Mucosa of rectum (tissue), 2 donors: ENCODE results near the gene FDX1.

ENCODE experiments used
- H3K27ac ChIP-seq, 2 donors: one replicate each; pipeline ENCODE4 v1.7.0; 2013; ENCODE audit warnings: inconsistent platforms in 2 of 2, low read depth in 2 of 2, low read length in 2 of 2
- H3K27me3 ChIP-seq, 2 donors: one replicate each; pipeline ENCODE4 v1.7.0; 2013; ENCODE audit warnings: low read length in 2 of 2; ENCODE audit not compliant: control insufficient read depth in 2 of 2, insufficient read depth in 2 of 2
- H3K36me3 ChIP-seq, 2 donors: one replicate each; pipeline ENCODE4 v1.7.0; 2013; ENCODE audit warnings: low read length in 2 of 2; ENCODE audit not compliant: control insufficient read depth in 2 of 2, insufficient read depth in 2 of 2
- H3K4me1 ChIP-seq, 2 donors: one replicate each; pipeline ENCODE4 v1.7.0; 2013; ENCODE audit warnings: low read length in 2 of 2, mild to moderate bottlenecking in 1 of 2; ENCODE audit not compliant: control insufficient read depth in 2 of 2, insufficient read depth in 2 of 2
- H3K4me3 ChIP-seq, 2 donors: one replicate each; pipeline ENCODE4 v1.7.0; 2013; ENCODE audit warnings: low read length in 2 of 2
- H3K9ac ChIP-seq, 2 donors: one replicate each; pipeline ENCODE4 v1.7.0; 2013; ENCODE audit warnings: low read length in 2 of 2, low read depth in 1 of 2, mild to moderate bottlenecking in 1 of 2
- H3K9me3 ChIP-seq, 2 donors: one replicate each; pipeline ENCODE4 v1.7.0; 2013; ENCODE audit warnings: low read length in 2 of 2; ENCODE audit not compliant: control insufficient read depth in 2 of 2
- donor health status: healthy.
- donor health status: Normal muscosa, but diverticular disease.

Gene FDX1

DNA sequence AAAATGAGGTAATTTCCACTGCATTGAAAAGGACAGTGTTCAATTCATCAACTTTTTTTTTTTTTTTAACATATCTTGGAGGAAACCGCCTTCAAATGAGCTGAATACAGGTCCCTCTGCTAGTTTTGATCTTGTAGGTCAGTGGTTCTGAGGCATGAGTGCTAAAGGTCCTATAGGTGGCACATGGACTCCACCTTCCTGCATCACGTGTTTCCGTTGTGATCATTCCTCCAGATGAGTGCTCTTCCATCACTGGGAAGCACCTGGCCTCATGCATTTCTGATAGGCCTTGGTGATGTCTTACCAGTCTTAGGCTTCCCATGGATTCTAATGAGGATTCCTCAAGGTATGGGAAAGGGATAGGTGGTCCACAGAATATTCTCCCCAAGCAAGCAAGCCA, 37.8 kb downstream of the FDX1 start:
- H3K9ac ChIP-seq: no peak overlapping the region
- no peaks in the 10 kb centered on the region for H3K27me3 ChIP-seq

DNA sequence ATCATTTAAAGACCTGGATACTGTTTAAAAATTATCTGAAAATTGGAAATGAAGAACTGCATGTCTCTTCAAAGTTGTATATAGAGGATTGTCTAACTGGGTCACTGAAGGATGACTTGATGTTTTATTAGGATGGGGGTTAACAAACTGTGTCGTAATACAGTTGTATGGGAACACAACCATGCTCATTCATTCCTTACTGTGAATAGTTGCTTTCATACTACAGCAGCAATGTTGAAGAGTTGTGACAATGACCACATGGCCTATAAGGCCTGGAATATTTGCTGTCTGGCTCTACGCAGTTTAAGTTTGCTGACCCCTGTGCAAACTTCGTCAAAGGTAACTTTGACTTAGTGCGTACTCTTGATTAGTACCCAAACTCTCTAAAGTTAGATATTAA, 38.4 kb downstream of the FDX1 start:
- Histone ChIP-seq H3K4me1 (no peaks in the 10 kb centered on the region), H3K27me3 (no peaks in the 10 kb centered on the region)

More for the DNA sequence above, 37.8 kb downstream of the FDX1 start:
- H3K36me3 ChIP-seq: peaks cover 2% of the 10 kb centered on the region in 2 donors
- H3K4me1 ChIP-seq: no peaks in the 10 kb centered on the region
- no peak overlapping the region for H3K4me3 ChIP-seq
- no peak overlapping the region for H3K27ac ChIP-seq
- H3K9me3 ChIP-seq: no peaks in the 10 kb centered on the region

DNA sequence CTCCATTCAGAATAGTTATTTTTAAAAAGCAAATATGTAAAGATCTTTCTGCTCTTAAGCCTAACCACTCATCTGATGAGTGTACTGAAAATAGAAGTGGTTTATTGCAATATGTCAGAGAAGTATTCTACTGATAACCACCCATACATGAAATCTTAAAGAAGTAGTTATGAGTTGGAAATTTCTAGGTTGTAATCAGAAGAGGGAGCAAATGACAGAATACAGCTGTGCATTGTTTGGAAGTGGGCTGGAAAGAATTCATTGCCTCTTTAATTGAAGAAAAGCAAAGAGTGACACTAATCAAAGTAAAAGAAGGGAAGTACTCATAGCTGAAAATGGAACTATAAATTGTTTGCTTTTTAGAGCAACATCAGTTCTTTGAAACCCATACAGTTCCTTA, 39.4 kb downstream of the FDX1 start:
- Histone ChIP-seq H3K4me3 (no peak overlapping the region), H3K9ac (no peak overlapping the region), H3K36me3 (peaks cover 0 to 2% of the 10 kb centered on the region in 2 donors), H3K4me1 (no peaks in the 10 kb centered on the region), H3K9me3 (no peaks in the 10 kb centered on the region), H3K27me3 (no peaks in the 10 kb centered on the region), H3K27ac (no peak overlapping the region)

More for the DNA sequence above, 38.4 kb downstream of the FDX1 start:
- H3K9me3 ChIP-seq: no peaks in the 10 kb centered on the region
- no peak overlapping the region for H3K4me3 ChIP-seq
- no peak overlapping the region for H3K27ac ChIP-seq
- no peak overlapping the region for H3K9ac ChIP-seq
- peaks cover 2% of the 10 kb centered on the region in 2 donors for H3K36me3 ChIP-seq

DNA sequence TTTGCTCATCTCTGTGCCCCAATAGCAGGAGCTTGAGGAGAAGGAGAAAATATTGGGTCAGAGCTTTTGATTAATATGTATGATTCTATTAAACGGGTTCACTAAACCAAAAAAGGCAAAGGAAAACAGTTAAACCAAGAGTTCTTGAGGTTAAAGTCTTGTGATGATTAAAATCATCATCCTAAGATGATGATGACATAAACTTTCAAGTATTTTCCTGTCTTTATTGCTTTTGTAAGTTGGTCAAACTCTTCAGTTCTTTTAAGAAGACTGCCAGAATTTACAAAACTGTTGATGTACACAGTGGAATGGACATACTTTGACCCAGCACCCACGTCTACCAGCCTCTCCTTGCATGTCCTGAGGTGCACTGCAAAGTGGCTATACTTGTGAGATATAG, 41.0 kb downstream of the FDX1 start:
- no peaks in the 10 kb centered on the region for H3K36me3 ChIP-seq
- no peaks in the 10 kb centered on the region for H3K4me1 ChIP-seq
- no peak overlapping the region for H3K4me3 ChIP-seq
- no peaks in the 10 kb centered on the region for H3K9me3 ChIP-seq
- no peaks in the 10 kb centered on the region for H3K27me3 ChIP-seq
- H3K27ac ChIP-seq: no peak overlapping the region
- H3K9ac ChIP-seq: no peak overlapping the region

GRCh38 chr11:110471371-110471770, 41.6 kb downstream of the FDX1 start:
- Histone ChIP-seq H3K36me3 (no peaks in the 10 kb centered on the region), H3K9ac (no peak overlapping the region), H3K27me3 (no peaks in the 10 kb centered on the region), H3K27ac (no peak overlapping the region), H3K9me3 (no peaks in the 10 kb centered on the region), H3K4me1 (no peaks in the 10 kb centered on the region), H3K4me3 (no peak overlapping the region)

- H3K9ac ChIP-seq: no peak overlapping the region
- H3K36me3 ChIP-seq: no peaks in the 10 kb centered on the region
- H3K27me3 ChIP-seq: no peaks in the 10 kb centered on the region
- no peaks in the 10 kb centered on the region for H3K4me1 ChIP-seq
- no peaks in the 10 kb centered on the region for H3K9me3 ChIP-seq
- H3K27ac ChIP-seq: no peak overlapping the region
- H3K4me3 ChIP-seq: no peak overlapping the region
Observed at GRCh38 chr11:110472858-110473257, 43.1 kb downstream of the FDX1 start.

DNA sequence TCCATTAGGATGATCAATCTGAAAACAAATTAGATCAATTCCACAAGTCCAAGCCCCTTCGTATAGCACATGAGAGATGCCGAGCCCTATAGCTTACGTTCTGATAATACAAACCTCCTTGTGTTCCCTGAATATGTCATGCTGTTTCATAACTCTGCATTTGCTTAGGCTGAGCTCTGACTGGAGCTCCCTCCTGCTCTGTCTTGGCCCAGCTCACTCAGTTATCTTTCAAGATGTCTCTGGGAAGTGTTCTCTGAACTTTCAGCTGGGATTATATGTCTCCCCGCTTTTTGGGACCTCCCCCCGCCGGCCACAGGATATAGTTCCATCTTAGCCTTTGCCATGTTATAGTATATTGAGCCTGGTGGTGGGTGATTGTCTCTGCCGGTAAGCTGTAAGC, 44.0 kb downstream of the FDX1 start:
- Histone ChIP-seq H3K4me3 (no peak overlapping the region), H3K4me1 (no peaks in the 10 kb centered on the region), H3K9me3 (no peaks in the 10 kb centered on the region), H3K27ac (no peak overlapping the region), H3K36me3 (no peaks in the 10 kb centered on the region), H3K9ac (no peak overlapping the region), H3K27me3 (no peaks in the 10 kb centered on the region)

GRCh38 chr11:110474578-110474977, 44.8 kb downstream of the FDX1 start:
- Histone ChIP-seq H3K27me3 (no peaks in the 10 kb centered on the region), H3K4me1 (no peaks in the 10 kb centered on the region)

GRCh38 chr11:110475671-110476070, 45.9 kb downstream of the FDX1 start:
- no peaks in the 10 kb centered on the region for H3K9me3 ChIP-seq
- no peak overlapping the region for H3K27ac ChIP-seq
- no peaks in the 10 kb centered on the region for H3K4me1 ChIP-seq
- no peaks in the 10 kb centered on the region for H3K36me3 ChIP-seq
- no peaks in the 10 kb centered on the region for H3K27me3 ChIP-seq
- no peak overlapping the region for H3K4me3 ChIP-seq
- no peak overlapping the region for H3K9ac ChIP-seq

More at GRCh38 chr11:110474578-110474977, 44.8 kb downstream of the FDX1 start:
- H3K9ac ChIP-seq: no peak overlapping the region
- H3K36me3 ChIP-seq: no peaks in the 10 kb centered on the region
- no peaks in the 10 kb centered on the region for H3K9me3 ChIP-seq
- no peak overlapping the region for H3K4me3 ChIP-seq
- H3K27ac ChIP-seq: no peak overlapping the region

GRCh38 chr11:110478410-110478809, 48.7 kb downstream of the FDX1 start:
- Histone ChIP-seq H3K4me3 (no peak overlapping the region), H3K27ac (no peak overlapping the region), H3K9me3 (no peaks in the 10 kb centered on the region), H3K9ac (no peak overlapping the region), H3K4me1 (no peaks in the 10 kb centered on the region), H3K36me3 (no peaks in the 10 kb centered on the region), H3K27me3 (no peaks in the 10 kb centered on the region)
